Heart left ventricle (tissue), 16 donors: Measurements from ENCODE around the gene UCP1. TPM values are rescaled to one million over a fixed set of nuclear protein-coding genes. Genes with fewer than 3 reads are reported as not detected.

Source experiments
- ATAC-seq, 4 donors: fragments of 200-7000 bp; cut with Tn5 transposase; one replicate each; pipeline ENCODE4 v1.9.1; 2020 to 2022; ENCODE audit warnings: moderate library complexity in 4 of 4, mild to moderate bottlenecking in 3 of 4, moderate number of reproducible peaks in 1 of 4
- DNase-seq, 5 donors: peaks; one replicate each; pipeline ENCODE4 v3.0.0-alpha.2; 2020
- H3K27ac ChIP-seq, 12 donors: fragments of 200-600 bp; sonication (generic) in 4 of 12; one replicate each; pipeline versions ENCODE4 v1.5.0 to v1.8.0; 2016 to 2022; ENCODE audit warnings: mild to moderate bottlenecking in 2 of 12
- H3K27me3 ChIP-seq, 9 donors: fragments of 200-600 bp; sonication (generic) in 2 of 9; one replicate each; pipeline versions ENCODE4 v1.5.1 to v1.8.0; 2016 to 2022; ENCODE audit warnings: mild to moderate bottlenecking in 3 of 9
- H3K36me3 ChIP-seq, 9 donors: fragments of 200-600 bp; sonication (generic) in 2 of 9; one replicate each; pipeline versions ENCODE4 v1.5.0 to v1.8.0; 2018 to 2022; ENCODE audit warnings: mild to moderate bottlenecking in 2 of 9
- H3K4me1 ChIP-seq, 12 donors: fragments of 200-600 bp; sonication (generic) in 4 of 12; one replicate each; pipeline versions ENCODE4 v1.5.0 to v1.8.0; 2016 to 2022; ENCODE audit warnings: mild to moderate bottlenecking in 3 of 12
- H3K4me3 ChIP-seq, 12 donors: fragments of 200-600 bp; sonication (generic) in 4 of 12; one replicate each; pipeline versions ENCODE4 v1.5.0 to v1.8.0; 2017 to 2022; ENCODE audit warnings: mild to moderate bottlenecking in 9 of 12, moderate library complexity in 4 of 12
- H3K9me3 ChIP-seq, 12 donors: fragments of 200-600 bp; sonication (generic) in 4 of 12; one replicate each; pipeline versions ENCODE4 v1.5.0 to v1.8.0; 2016 to 2022; ENCODE audit warnings: mild to moderate bottlenecking in 1 of 12
- POLR2A ChIP-seq, 2 donors: fragments of 450-650 bp; IDR thresholded peaks; one replicate each; pipeline ENCODE4 v1.6.1; 2017; ENCODE audit warnings: antibody characterized with exemption in 2 of 2, mild to moderate bottlenecking in 2 of 2, moderate library complexity in 2 of 2
- WGBS, 4 donors: extraction: QIAGEN DNeasy Blood & Tissue Kit in 2 of 4; methylation state at CpG; one replicate each; pipeline versions ENCODE4 v1.1.5 to v1.1.7; 2013 to 2018; 5-methylcytosine and 5-hydroxymethylcytosine counted together
- intact Hi-C, 10 donors: fragments of 100-400 bp; cut with DNase I; formaldehyde crosslinking; loops; one replicate each; pipeline versions ENCODE4 v1.11.1 to v1.14.2; 2022
- polyA plus RNA-seq, 2 donors: library from polyadenylated mRNA; stranded (reverse); fragments of 200-250 nt; gene quantifications; one replicate each; pipeline ENCODE4 v1.2.3, GENCODE V29; 2013
- total RNA-seq, 9 donors: library from RNA; depleted of rRNA in 2 of 9; stranded (reverse); fragments of >200 nt in 2 of 9; fragmentation: NEBNext Ultra II Directional in 3 of 9; extraction: Animal tissue kit (Norgen Biotek cat#: 25700) in 3 of 9; gene quantifications; one replicate each; pipeline versions ENCODE4 v1.1.0 to v1.2.4, GENCODE V29; 2016 to 2023
- TF ChIP-seq, protein P1 (sequence below), 12 donors: fragments of 200-600 bp; sonication (generic) in 4 of 12; IDR thresholded peaks; one replicate each; pipeline versions ENCODE4 v1.5.0 to v1.8.0; 2018 to 2022; ENCODE audit warnings: antibody characterized with exemption in 12 of 12, mild to moderate bottlenecking in 5 of 12
- donor health status: ischemic (EF 13 %, LVEDD 7.1; RV severe dilation, severe dysfunction).
- donor health status: healthy with polysubstance abuse.
- donor health status: DM: no; HTN: yes; CAD: no.
- donor health status: DM: no; HTN: no; CAD: no.
- donor health status: ischemic (EF 25% LVEDD 6.9; RV normal size, moderate dysfunction).
- donor health status: ischemic (EF 25% LVEDD 5.7; RV mildly dilated, moderate dysfunction).
- donor health status: healthy.
- donor health status: DM: yes; HTN: yes; CAD: no.
- donor health status: ischemic (EF 35%, LVEDD 5.7; RV mildly dilated, moderate dysfunction).
- donor health status: nonischemic (EF 11% LVEDD 7.7; RV severe dilation, severe dysfunction).
- donor health status: DM: yes; HTN: yes; CAD: no.
- donor health status: PGD.
- donor health status: ischemic (EF 29% LVEDD 5.4; RV normal size, mild dysfunction).
- donor health status: nonischemic (EF 23%, LVEDD 6.1; RV moderate dilation, normal function).

UCP1 gene
- total and polyA plus RNA-seq, 11 donors: 0.14 TPM; not detected in 10

DNA sequence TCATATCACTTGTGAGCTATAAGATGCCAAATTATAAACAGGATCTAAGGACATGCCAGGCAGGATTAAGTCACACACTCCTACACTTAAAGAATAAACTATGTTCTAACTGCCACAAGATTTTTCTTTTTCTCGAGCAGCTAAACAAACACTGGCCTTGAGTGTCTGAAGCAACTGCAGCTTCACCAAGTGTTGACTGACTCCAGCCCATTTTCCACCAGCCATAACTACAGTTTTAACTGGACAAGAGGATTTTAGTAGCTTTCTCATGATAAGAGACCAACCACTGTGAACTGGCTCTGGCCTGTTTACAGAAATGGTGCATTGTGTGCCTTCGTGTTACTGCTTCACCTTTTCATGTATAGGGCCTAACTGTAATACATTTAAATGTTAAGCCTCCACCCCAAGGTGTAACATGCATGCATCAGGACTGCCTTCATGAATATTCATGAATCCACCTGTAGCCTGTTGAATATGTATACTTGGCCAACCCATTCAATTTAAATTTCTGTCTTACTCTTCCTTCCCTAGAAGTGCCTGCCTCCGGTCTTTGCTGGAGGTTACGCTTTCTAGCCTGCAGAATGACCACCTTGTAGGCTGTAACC is 10.8 kb downstream of the UCP1 start:
- Histone ChIP-seq H3K27me3 (no peaks in the 10 kb centered on the region), H3K36me3 (peaks cover 0 to 6% (median 0%) of the 10 kb centered on the region in 9 donors), H3K9me3 (no peaks in the 10 kb centered on the region), H3K4me3 (no peak overlapping the region), H3K4me1 (no peaks in the 10 kb centered on the region), H3K27ac (no peak overlapping the region)
- WGBS, 4 donors: 75 to 92% (median 91%) methylated on average over 4 of the region's 4 CpGs
- TF ChIP-seq, protein P1, sequence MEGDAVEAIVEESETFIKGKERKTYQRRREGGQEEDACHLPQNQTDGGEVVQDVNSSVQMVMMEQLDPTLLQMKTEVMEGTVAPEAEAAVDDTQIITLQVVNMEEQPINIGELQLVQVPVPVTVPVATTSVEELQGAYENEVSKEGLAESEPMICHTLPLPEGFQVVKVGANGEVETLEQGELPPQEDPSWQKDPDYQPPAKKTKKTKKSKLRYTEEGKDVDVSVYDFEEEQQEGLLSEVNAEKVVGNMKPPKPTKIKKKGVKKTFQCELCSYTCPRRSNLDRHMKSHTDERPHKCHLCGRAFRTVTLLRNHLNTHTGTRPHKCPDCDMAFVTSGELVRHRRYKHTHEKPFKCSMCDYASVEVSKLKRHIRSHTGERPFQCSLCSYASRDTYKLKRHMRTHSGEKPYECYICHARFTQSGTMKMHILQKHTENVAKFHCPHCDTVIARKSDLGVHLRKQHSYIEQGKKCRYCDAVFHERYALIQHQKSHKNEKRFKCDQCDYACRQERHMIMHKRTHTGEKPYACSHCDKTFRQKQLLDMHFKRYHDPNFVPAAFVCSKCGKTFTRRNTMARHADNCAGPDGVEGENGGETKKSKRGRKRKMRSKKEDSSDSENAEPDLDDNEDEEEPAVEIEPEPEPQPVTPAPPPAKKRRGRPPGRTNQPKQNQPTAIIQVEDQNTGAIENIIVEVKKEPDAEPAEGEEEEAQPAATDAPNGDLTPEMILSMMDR (IDR thresholded peaks at IDR 0.05): no peak
- no peak for TF ChIP-seq POLR2A (IDR thresholded peaks at IDR 0.05)
- DNase-seq (no peak), ATAC-seq (no peak)
- intact Hi-C loops: no loop called here

DNA sequence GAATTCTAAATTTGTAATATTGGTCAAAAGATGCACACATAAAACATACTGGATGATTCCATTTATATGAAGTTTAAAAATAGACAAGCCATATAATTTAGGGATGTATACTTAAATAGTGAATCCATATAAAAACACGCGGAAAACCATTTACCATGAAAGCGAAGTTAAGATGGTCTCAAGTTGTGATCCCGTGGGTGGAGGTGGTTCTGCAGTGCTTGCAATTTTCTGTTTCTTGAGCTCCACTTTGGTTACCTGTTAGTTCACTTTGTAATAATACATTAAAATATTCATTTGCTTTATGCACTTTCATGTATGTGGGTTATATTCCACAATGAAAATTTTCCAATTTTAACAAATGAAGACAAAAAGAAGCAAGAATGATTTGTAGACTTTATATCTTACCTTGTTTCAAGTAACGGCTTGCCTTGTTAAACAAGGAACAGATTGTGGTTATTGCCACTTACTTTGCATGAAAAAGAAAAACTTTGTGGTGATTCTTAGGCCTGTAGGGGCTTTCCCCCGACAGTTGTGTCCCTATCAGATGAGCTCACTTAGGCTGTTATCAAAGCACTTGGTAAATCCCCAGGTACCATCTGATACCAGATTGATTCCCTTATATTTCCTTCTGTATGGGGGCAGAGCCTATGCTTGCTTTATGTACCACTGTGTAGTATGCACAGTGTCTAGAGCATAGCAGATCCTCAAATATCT is 12.2 kb downstream of the UCP1 start:
- H3K4me3 ChIP-seq: no peak overlapping the region
- H3K27me3 ChIP-seq: no peaks in the 10 kb centered on the region
- intact Hi-C loops: no loop called here
- 88 to 97% (median 90%) methylated on average over 6 of the region's 6 CpGs for WGBS, 4 donors
- TF ChIP-seq POLR2A (IDR thresholded peaks at IDR 0.05): no peak
- TF ChIP-seq, protein P1 (IDR thresholded peaks at IDR 0.05): no peak
- no peaks in the 10 kb centered on the region for H3K4me1 ChIP-seq
- no peak overlapping the region for H3K27ac ChIP-seq
- DNase-seq (no peak), ATAC-seq (no peak)
- H3K9me3 ChIP-seq: no peaks in the 10 kb centered on the region
- peaks cover 0 to 20% (median 2%) of the 10 kb centered on the region in 9 donors for H3K36me3 ChIP-seq

DNA sequence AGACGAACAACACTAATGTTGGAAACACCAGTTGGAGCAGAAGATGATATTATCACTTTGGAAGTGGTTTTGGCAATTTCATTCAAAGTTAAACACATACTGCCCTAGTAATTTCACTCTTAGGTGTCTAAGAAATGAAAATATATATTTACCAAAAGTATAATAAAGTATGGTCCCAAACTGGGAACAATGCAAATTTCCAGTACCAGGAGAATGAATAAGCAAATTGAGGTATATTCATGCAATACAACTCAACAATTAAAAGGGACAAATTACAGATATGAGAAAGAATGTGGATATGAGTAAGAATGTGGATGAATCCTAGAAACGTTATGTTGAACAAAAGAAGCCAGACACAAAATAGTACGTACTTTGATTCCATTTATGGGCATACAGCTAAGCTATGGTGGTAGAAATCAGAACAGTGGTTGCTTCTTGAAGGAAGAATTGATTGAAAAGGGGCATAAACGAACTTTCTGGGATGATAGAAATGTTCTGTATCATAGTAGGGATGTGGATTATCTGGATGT is 34.7 kb downstream of the UCP1 start:
- DNase-seq (no peak), ATAC-seq (no peak)
- 86 to 90% (median 88%) methylated on average over 4 of the region's 4 CpGs for WGBS, 4 donors
- intact Hi-C loops: loop anchor here in 1 of 10 donors (10.0 kb wide), 1 partner anchor 169 kb away; no protein-coding TSS in a partner anchor
- Histone ChIP-seq H3K36me3 (peaks cover 0 to 63% (median 38%) of the 10 kb centered on the region in 9 donors), H3K27ac (no peak overlapping the region), H3K27me3 (no peaks in the 10 kb centered on the region), H3K4me1 (peaks cover 0 to 9% (median 0%) of the 10 kb centered on the region in 12 donors), H3K4me3 (no peak overlapping the region), H3K9me3 (no peaks in the 10 kb centered on the region)
- TF ChIP-seq, protein P1 (IDR thresholded peaks at IDR 0.05): no peak
- no peak for TF ChIP-seq POLR2A (IDR thresholded peaks at IDR 0.05)

- peak overlapping the region in 9 of 12 donors; percentile 12 to 81 (median 59) for H3K27ac ChIP-seq
Measured at GRCh38 chr4:140529434-140529833, 39.3 kb downstream of the UCP1 start.

More at GRCh38 chr4:140529434-140529833, 39.3 kb downstream of the UCP1 start:
- Histone ChIP-seq H3K9me3 (no peaks in the 10 kb centered on the region), H3K4me3 (no peak overlapping the region), H3K4me1 (peaks cover 0 to 26% (median 10%) of the 10 kb centered on the region in 12 donors), H3K36me3 (peaks cover 0 to 46% (median 14%) of the 10 kb centered on the region in 9 donors), H3K27me3 (no peaks in the 10 kb centered on the region)
- WGBS, 4 donors: 40 to 52% (median 44%) methylated on average over 1 of the region's 1 CpG
- TF ChIP-seq, protein P1 (IDR thresholded peaks at IDR 0.05): no peak
- no peak for TF ChIP-seq POLR2A (IDR thresholded peaks at IDR 0.05)
- intact Hi-C loops: loop anchor here in 9 of 10 donors (5.0 to 10.0 kb wide), 6 partner anchors 75 to 325 kb away; partner anchors contain the start of gene SCOC (in 5 of the 9)
- DNase-seq: peak in 4 of 5 donors; percentile 29 to 45 (median 36)
- ATAC-seq: peak; percentile 82 to 93 (median 89)
